Gastrocnemius medialis (tissue), 4 donors: Measurements from ENCODE around the gene CASK. TPM values are rescaled to one million over a fixed set of nuclear protein-coding genes. Genes with fewer than 3 reads are reported as not detected.
A peak's percentile ranks its signal among the peaks of the same experiment; 100 is the strongest.

ENCODE experiments used
- ATAC-seq, 2 donors: fragments of 150-250 bp; one replicate each; pipeline ENCODE4 v1.9.1; 2016
- DNase-seq, 2 donors: peaks; one replicate each; pipeline ENCODE4 v3.0.0-alpha.2; 2019
- H3K27ac ChIP-seq, 4 donors: fragments of 200-600 bp; sonication (generic); 1 replicate in 1 of 4; 2 replicates in 3 of 4; pipeline ENCODE4 v1.5.1; 2016 to 2018; ENCODE audit warnings: mild to moderate bottlenecking in 2 of 4, moderate library complexity in 1 of 4
- H3K27me3 ChIP-seq, 3 donors: fragments of 200-600 bp; sonication (generic) in 2 of 3; 1 replicate in 1 of 3; 2 replicates in 2 of 3; pipeline versions ENCODE4 v1.5.1 to v1.6.0; 2016 to 2019; ENCODE audit warnings: mild to moderate bottlenecking in 1 of 3, moderate library complexity in 1 of 3
- H3K36me3 ChIP-seq, 2 donors: fragments of 200-600 bp; sonication (generic) in 1 of 2; one replicate each; pipeline ENCODE4 v1.5.1; 2017 to 2018
- H3K4me1 ChIP-seq, 2 donors: fragments of 200-600 bp; sonication (generic) in 1 of 2; one replicate each; pipeline ENCODE4 v1.5.1; 2016 to 2017; ENCODE audit warnings: mild to moderate bottlenecking in 2 of 2
- H3K4me3 ChIP-seq, 4 donors: fragments of 200-600 bp; sonication (generic) in 3 of 4; 1 replicate in 1 of 4; 2 replicates in 3 of 4; pipeline ENCODE4 v1.5.1; 2016 to 2019; ENCODE audit warnings: mild to moderate bottlenecking in 2 of 4
- H3K9me3 ChIP-seq, 3 donors: fragments of 200-600 bp; sonication (generic) in 2 of 3; 1 replicate in 1 of 3; 2 replicates in 2 of 3; pipeline ENCODE4 v1.5.1; 2016 to 2019
- CTCF ChIP-seq, 5 experiments: fragments of 450-650 bp in 3 of 5; fragments of 200-600 bp in 2 of 5; sonication (generic) in 2 of 5; IDR thresholded peaks in 4 of 5; conservative IDR thresholded peaks in 1 of 5; 1 replicate in 4 of 5; 2 replicates in 1 of 5; pipeline ENCODE4 v1.5.1; 2016 to 2019; ENCODE audit warnings: antibody characterized with exemption in 5 of 5, mild to moderate bottlenecking in 3 of 5, moderate library complexity in 3 of 5
- POLR2A ChIP-seq, 2 donors: fragments of 450-650 bp; IDR thresholded peaks; one replicate each; pipeline ENCODE4 v1.6.1; 2017; ENCODE audit warnings: antibody characterized with exemption in 2 of 2, mild to moderate bottlenecking in 2 of 2, moderate library complexity in 2 of 2
- in situ Hi-C, 4 donors: fragments of 200-750 bp; cut with MboI; loops; one replicate each; pipeline versions ENCODE4 v1.15.0 to v1.8.0; 2017; ENCODE audit warnings: low sequenced_read_pairs in 4 of 4
- intact Hi-C: fragments of 100-400 bp; cut with DNase I; formaldehyde crosslinking; loops from one replicate; pipeline ENCODE4 v1.15.1; 2023; ENCODE audit warnings: low total_unique reads
- total RNA-seq, 4 donors: library from RNA; depleted of rRNA; stranded (reverse); fragments of >200 nt; gene quantifications; one replicate each; pipeline versions ENCODE4 v1.1.0 to v1.2.3, GENCODE V29; 2016

CASK gene
- total RNA-seq = 10 to 100 TPM in 2 of 4 donors, 1 to 10 TPM in 2; 7.3 to 14.3 (median 10.0) TPM

- H3K27me3 ChIP-seq = peaks cover 0 to 3% (median 0%) of the 10 kb centered on the region in 3 donors
- H3K4me1 ChIP-seq = peaks cover 9% of the 10 kb centered on the region in 2 donors
- TF ChIP-seq CTCF (IDR thresholded peaks at IDR 0.05 in 4 of 5, conservative IDR thresholded peaks at IDR 0.05 in 1 of 5) = peak in 1 of 5 experiments; percentile 7
- peak; percentile 89 to 96 for TF ChIP-seq POLR2A (IDR thresholded peaks at IDR 0.05)
- intact Hi-C loops (loop anchor here (10.0 kb wide), 1 partner anchor 99 kb away; no protein-coding TSS in a partner anchor), in situ Hi-C loops (loop anchor here in 1 of 4 donors (25.0 kb wide), 1 partner anchor 89 kb away; no protein-coding TSS in a partner anchor)
- H3K4me3 ChIP-seq = peak within 1 kb of the TSS; percentile 63 to 71 (median 66)
- peak within 1 kb of the TSS; percentile 76 to 87 (median 85) for H3K27ac ChIP-seq
- no peaks in the 10 kb centered on the region for H3K36me3 ChIP-seq
- ATAC-seq (peak; percentile 76 to 85), DNase-seq (peak; percentile 82 to 91)
- H3K9me3 ChIP-seq = no peaks in the 10 kb centered on the region
Observed at GRCh38 chrX:41923211-41923977, at the start of gene CASK. Gene CASK, minus strand, starts transcription at chrX:41923554. Its CDS starts 566 bp downstream, at chrX:41922988.

- in situ Hi-C loops (no loop called here), intact Hi-C loops (no loop called here)
- H3K36me3 ChIP-seq = no peaks in the 10 kb centered on the region
- ATAC-seq (no peak), DNase-seq (no peak)
- H3K27ac ChIP-seq = no peak overlapping the region
- H3K27me3 ChIP-seq = no peaks in the 10 kb centered on the region
- TF ChIP-seq POLR2A (IDR thresholded peaks at IDR 0.05) (no peak), CTCF (IDR thresholded peaks at IDR 0.05 in 4 of 5, conservative IDR thresholded peaks at IDR 0.05 in 1 of 5) (no peak)
- H3K4me3 ChIP-seq = no peak overlapping the region
- no peaks in the 10 kb centered on the region for H3K4me1 ChIP-seq
- peaks cover 0 to 5% (median 0%) of the 10 kb centered on the region in 3 donors for H3K9me3 ChIP-seq
Observed at GRCh38 chrX:41971346-41971745, 48.0 kb upstream of the CASK start.

- no peaks in the 10 kb centered on the region for H3K36me3 ChIP-seq
- no peak overlapping the region for H3K27ac ChIP-seq
- intact Hi-C loops (no loop called here), in situ Hi-C loops (no loop called here)
- DNase-seq (no peak), ATAC-seq (no peak)
- H3K9me3 ChIP-seq = no peaks in the 10 kb centered on the region
- no peak overlapping the region for H3K4me3 ChIP-seq
- TF ChIP-seq POLR2A (IDR thresholded peaks at IDR 0.05) (no peak), CTCF (IDR thresholded peaks at IDR 0.05 in 4 of 5, conservative IDR thresholded peaks at IDR 0.05 in 1 of 5) (no peak)
- no peaks in the 10 kb centered on the region for H3K27me3 ChIP-seq
- H3K4me1 ChIP-seq = no peaks in the 10 kb centered on the region
Observed at GRCh38 chrX:41970419-41970818, 47.1 kb upstream of the CASK start.

- TF ChIP-seq CTCF (IDR thresholded peaks at IDR 0.05 in 4 of 5, conservative IDR thresholded peaks at IDR 0.05 in 1 of 5) = no peak
- TF ChIP-seq POLR2A (IDR thresholded peaks at IDR 0.05) = no peak
- Histone ChIP-seq H3K27ac (no peak overlapping the region), H3K4me1 (no peaks in the 10 kb centered on the region), H3K36me3 (no peaks in the 10 kb centered on the region), H3K9me3 (no peaks in the 10 kb centered on the region), H3K27me3 (no peaks in the 10 kb centered on the region), H3K4me3 (no peak overlapping the region)
- in situ Hi-C loops = no loop called here
- intact Hi-C loops = no loop called here
- ATAC-seq (no peak), DNase-seq (no peak)
Observed at GRCh38 chrX:41963348-41963747, 40.0 kb upstream of the CASK start.
